Measurements from ENCODE around the gene CACNA1G. TPM values are rescaled to one million over a fixed set of nuclear protein-coding genes. Genes with fewer than 3 reads are reported as not detected.
A peak's percentile ranks its signal among the peaks of the same experiment; 100 is the strongest.

CACNA1G gene
- polyA plus RNA-seq, 1 donor from 2014 or later: 10.9 TPM

DNA sequence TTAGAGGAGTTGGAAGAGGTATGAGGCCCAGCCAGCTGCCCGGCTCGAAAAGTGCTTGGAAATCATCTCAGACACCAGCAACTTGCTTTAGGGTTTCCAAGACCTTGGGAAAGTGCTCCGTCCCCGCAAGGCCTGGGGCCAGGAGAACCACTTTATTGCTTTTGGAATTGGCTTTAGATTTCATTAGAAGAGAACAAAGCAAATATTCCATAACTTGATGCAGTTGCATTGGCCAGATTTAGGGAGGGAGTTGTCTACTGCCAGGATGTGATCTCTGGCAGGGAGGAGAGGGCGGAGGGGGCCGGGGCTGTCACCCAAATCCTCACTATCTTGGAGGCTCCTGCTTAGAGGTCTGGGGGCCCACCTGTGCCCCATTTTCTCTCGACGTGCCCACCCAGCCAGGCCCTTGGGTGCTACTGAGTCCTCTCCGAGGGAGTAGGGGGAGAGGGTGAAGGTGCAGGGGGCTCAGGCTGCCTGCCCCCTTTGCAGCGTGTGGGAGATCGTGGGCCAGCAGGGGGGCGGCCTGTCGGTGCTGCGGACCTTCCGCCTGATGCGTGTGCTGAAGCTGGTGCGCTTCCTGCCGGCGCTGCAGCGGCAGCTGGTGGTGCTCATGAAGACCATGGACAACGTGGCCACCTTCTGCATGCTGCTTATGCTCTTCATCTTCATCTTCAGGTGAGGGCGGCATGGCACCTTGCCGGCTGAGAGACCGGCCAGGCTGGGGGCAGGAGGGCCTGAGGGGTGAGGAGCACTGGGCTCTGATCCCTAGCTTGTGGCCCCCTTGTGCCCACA is 30.6 kb downstream of the CACNA1G start:
- H3K79me2 ChIP-seq (replicated peaks; ENCODE audit: insufficient read depth, low read length): no peaks in the 10 kb centered on the region

GRCh38 chr17:50593321-50593720 is 32.8 kb downstream of the CACNA1G start:
- H3F3A ChIP-seq (ENCODE audit: insufficient read depth, low read length, poor library complexity, severe bottlenecking): no peaks in the 10 kb centered on the region
- H2AFZ ChIP-seq (ENCODE audit: low read depth, low read length): no peak overlapping the region
- peak overlapping the region; percentile 70 for H3K27ac ChIP-seq (ENCODE audit: low read length)
- H3K9ac ChIP-seq (ENCODE audit: low read length): peak overlapping the region; percentile 51
- H3K27me3 ChIP-seq (ENCODE audit: insufficient read depth, low read depth, low read length): no peaks in the 10 kb centered on the region
- H3K9me2 ChIP-seq (ENCODE audit: insufficient read depth, low read length): no peaks in the 10 kb centered on the region
- H3K36me3 ChIP-seq (ENCODE audit: insufficient read depth, low read length): no peaks in the 10 kb centered on the region
- peak overlapping the region; percentile 25 for H3K4me2 ChIP-seq (ENCODE audit: low read length)
- peak overlapping the region; percentile 37 for H3K4me3 ChIP-seq (ENCODE audit: low read length)
- no peaks in the 10 kb centered on the region for H3K9me3 ChIP-seq (ENCODE audit: low read length)
- no peaks in the 10 kb centered on the region for H4K20me1 ChIP-seq (ENCODE audit: insufficient read depth)
- no peaks in the 10 kb centered on the region for H3K79me2 ChIP-seq (replicated peaks; ENCODE audit: insufficient read depth, low read length)
- peak; percentile 43 for TF ChIP-seq MXI1 (conservative IDR thresholded peaks at IDR 0.05; ENCODE audit: poor library complexity, severe bottlenecking)
- TF ChIP-seq, protein P1, sequence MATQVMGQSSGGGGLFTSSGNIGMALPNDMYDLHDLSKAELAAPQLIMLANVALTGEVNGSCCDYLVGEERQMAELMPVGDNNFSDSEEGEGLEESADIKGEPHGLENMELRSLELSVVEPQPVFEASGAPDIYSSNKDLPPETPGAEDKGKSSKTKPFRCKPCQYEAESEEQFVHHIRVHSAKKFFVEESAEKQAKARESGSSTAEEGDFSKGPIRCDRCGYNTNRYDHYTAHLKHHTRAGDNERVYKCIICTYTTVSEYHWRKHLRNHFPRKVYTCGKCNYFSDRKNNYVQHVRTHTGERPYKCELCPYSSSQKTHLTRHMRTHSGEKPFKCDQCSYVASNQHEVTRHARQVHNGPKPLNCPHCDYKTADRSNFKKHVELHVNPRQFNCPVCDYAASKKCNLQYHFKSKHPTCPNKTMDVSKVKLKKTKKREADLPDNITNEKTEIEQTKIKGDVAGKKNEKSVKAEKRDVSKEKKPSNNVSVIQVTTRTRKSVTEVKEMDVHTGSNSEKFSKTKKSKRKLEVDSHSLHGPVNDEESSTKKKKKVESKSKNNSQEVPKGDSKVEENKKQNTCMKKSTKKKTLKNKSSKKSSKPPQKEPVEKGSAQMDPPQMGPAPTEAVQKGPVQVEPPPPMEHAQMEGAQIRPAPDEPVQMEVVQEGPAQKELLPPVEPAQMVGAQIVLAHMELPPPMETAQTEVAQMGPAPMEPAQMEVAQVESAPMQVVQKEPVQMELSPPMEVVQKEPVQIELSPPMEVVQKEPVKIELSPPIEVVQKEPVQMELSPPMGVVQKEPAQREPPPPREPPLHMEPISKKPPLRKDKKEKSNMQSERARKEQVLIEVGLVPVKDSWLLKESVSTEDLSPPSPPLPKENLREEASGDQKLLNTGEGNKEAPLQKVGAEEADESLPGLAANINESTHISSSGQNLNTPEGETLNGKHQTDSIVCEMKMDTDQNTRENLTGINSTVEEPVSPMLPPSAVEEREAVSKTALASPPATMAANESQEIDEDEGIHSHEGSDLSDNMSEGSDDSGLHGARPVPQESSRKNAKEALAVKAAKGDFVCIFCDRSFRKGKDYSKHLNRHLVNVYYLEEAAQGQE (IDR thresholded peaks at IDR 0.05; ENCODE audit: borderline replicate concordance): no peak
- TF ChIP-seq TAF1 (IDR thresholded peaks at IDR 0.05; ENCODE audit: low read depth): no peak
- TF ChIP-seq SMC3 (conservative IDR thresholded peaks at IDR 0.05; ENCODE audit: poor library complexity): no peak
- TF ChIP-seq EP300 (conservative IDR thresholded peaks at IDR 0.05; ENCODE audit: poor library complexity, severe bottlenecking): peak; percentile 32
- no peak for TF ChIP-seq CTCF (IDR thresholded peaks at IDR 0.05; ENCODE audit: poor library complexity, severe bottlenecking)
- TF ChIP-seq POLR2AphosphoS5 (IDR thresholded peaks at IDR 0.05): peak; percentile 65

More for the DNA sequence above, 30.6 kb downstream of the CACNA1G start:
- Histone ChIP-seq H3K27ac (ENCODE audit: low read length) (no peak overlapping the region), H4K20me1 (ENCODE audit: insufficient read depth) (no peaks in the 10 kb centered on the region), H3K4me3 (ENCODE audit: low read length) (no peak overlapping the region), H3F3A (ENCODE audit: insufficient read depth, low read length, poor library complexity, severe bottlenecking) (no peaks in the 10 kb centered on the region), H3K36me3 (ENCODE audit: insufficient read depth, low read length) (no peaks in the 10 kb centered on the region), H3K9me3 (ENCODE audit: low read length) (no peaks in the 10 kb centered on the region), H2AFZ (ENCODE audit: low read depth, low read length) (no peak overlapping the region), H3K27me3 (ENCODE audit: insufficient read depth, low read depth, low read length) (no peaks in the 10 kb centered on the region), H3K4me2 (ENCODE audit: low read length) (no peak overlapping the region), H3K9ac (ENCODE audit: low read length) (no peak overlapping the region), H3K9me2 (ENCODE audit: insufficient read depth, low read length) (no peaks in the 10 kb centered on the region)
- TF ChIP-seq MXI1 (conservative IDR thresholded peaks at IDR 0.05; ENCODE audit: poor library complexity, severe bottlenecking) (no peak), RAD21 (conservative IDR thresholded peaks at IDR 0.05) (no peak), POLR2AphosphoS5 (IDR thresholded peaks at IDR 0.05) (no peak), EZH2 (IDR thresholded peaks at IDR 0.05; ENCODE audit: borderline replicate concordance, insufficient read depth, low read length, poor library complexity, severe bottlenecking) (no peak), EP300 (conservative IDR thresholded peaks at IDR 0.05; ENCODE audit: poor library complexity, severe bottlenecking) (no peak), CTCF (IDR thresholded peaks at IDR 0.05; ENCODE audit: poor library complexity, severe bottlenecking) (no peak), SMC3 (conservative IDR thresholded peaks at IDR 0.05; ENCODE audit: poor library complexity) (no peak), TAF1 (IDR thresholded peaks at IDR 0.05; ENCODE audit: low read depth) (no peak)
- TF ChIP-seq, protein P1 (IDR thresholded peaks at IDR 0.05; ENCODE audit: borderline replicate concordance): no peak

Measured in neural cell (in vitro differentiated cells).